NCI-H2107 treated with DMSO at 0.1 percent for 48 hours (cell line): ENCODE results near the gene CDK14.

Experiments used
- DNase-seq: peaks from one replicate; lab custom pipeline; 2025; ENCODE audit not compliant: unreplicated experiment; lab: John Stamatoyannopoulos, UW

The CDK14 gene

GRCh38 chr7:90933041-90933440 lies 336.9 kb downstream of the CDK14 start:
- no peak for DNase-seq

GRCh38 chr7:90933984-90934383 lies 337.9 kb downstream of the CDK14 start:
- no peak for DNase-seq

GRCh38 chr7:90938371-90938770 lies 342.2 kb downstream of the CDK14 start:
- DNase-seq = no peak

- DNase-seq = no peak
Measured at GRCh38 chr7:90939666-90940065, 343.5 kb downstream of the CDK14 start.

GRCh38 chr7:90944021-90944420 lies 347.9 kb downstream of the CDK14 start:
- DNase-seq = no peak

- DNase-seq = no peak
Measured at GRCh38 chr7:90945104-90945787, 349.1 kb downstream of the CDK14 start.

GRCh38 chr7:90946730-90947501 lies 350.8 kb downstream of the CDK14 start:
- DNase-seq = no peak

- no peak for DNase-seq
Measured at GRCh38 chr7:90948085-90948484, 352.0 kb downstream of the CDK14 start.

- DNase-seq = no peak
Measured at GRCh38 chr7:90951229-90951628, 355.1 kb downstream of the CDK14 start.

- no peak for DNase-seq
Measured at GRCh38 chr7:90951986-90952954, 356.1 kb downstream of the CDK14 start.

- DNase-seq = peak; percentile 69
Measured at GRCh38 chr7:90955641-90956207, 359.6 kb downstream of the CDK14 start.

GRCh38 chr7:90957883-90958282 lies 361.8 kb downstream of the CDK14 start:
- no peak for DNase-seq

- no peak for DNase-seq
Measured at GRCh38 chr7:90958647-90959046, 362.5 kb downstream of the CDK14 start.

- DNase-seq = no peak
Measured at GRCh38 chr7:90961037-90961725, 365.1 kb downstream of the CDK14 start.

- DNase-seq = no peak
Measured at GRCh38 chr7:90965211-90965610, 369.1 kb downstream of the CDK14 start.

- DNase-seq = no peak
Measured at GRCh38 chr7:90966346-90966745, 370.2 kb downstream of the CDK14 start.

- DNase-seq = no peak
Measured at GRCh38 chr7:90968871-90969270, 372.8 kb downstream of the CDK14 start.

GRCh38 chr7:90972906-90973550 lies 376.9 kb downstream of the CDK14 start:
- no peak for DNase-seq

GRCh38 chr7:90977056-90977455 lies 380.9 kb downstream of the CDK14 start:
- no peak for DNase-seq

- DNase-seq = no peak
Measured at GRCh38 chr7:90980545-90980944, 384.4 kb downstream of the CDK14 start.
